HG02678 (cell line): ENCODE measurements around the gene NCKAP5.
A peak's percentile ranks its signal among the peaks of the same experiment; 100 is the strongest.
"Not testable (repeated sequence)": the region's sequence is repeated elsewhere in the genome, so short reads cannot be mapped to it uniquely, and the experiment has no call there.

Source experiments
- ATAC-seq: cut with Tn5 transposase; IDR thresholded peaks from one replicate; pipeline ENCODE4 v1.9.1; 2021; ENCODE audit warnings: mild to moderate bottlenecking, moderate library complexity; ENCODE audit not compliant: unreplicated experiment

The NCKAP5 gene

DNA sequence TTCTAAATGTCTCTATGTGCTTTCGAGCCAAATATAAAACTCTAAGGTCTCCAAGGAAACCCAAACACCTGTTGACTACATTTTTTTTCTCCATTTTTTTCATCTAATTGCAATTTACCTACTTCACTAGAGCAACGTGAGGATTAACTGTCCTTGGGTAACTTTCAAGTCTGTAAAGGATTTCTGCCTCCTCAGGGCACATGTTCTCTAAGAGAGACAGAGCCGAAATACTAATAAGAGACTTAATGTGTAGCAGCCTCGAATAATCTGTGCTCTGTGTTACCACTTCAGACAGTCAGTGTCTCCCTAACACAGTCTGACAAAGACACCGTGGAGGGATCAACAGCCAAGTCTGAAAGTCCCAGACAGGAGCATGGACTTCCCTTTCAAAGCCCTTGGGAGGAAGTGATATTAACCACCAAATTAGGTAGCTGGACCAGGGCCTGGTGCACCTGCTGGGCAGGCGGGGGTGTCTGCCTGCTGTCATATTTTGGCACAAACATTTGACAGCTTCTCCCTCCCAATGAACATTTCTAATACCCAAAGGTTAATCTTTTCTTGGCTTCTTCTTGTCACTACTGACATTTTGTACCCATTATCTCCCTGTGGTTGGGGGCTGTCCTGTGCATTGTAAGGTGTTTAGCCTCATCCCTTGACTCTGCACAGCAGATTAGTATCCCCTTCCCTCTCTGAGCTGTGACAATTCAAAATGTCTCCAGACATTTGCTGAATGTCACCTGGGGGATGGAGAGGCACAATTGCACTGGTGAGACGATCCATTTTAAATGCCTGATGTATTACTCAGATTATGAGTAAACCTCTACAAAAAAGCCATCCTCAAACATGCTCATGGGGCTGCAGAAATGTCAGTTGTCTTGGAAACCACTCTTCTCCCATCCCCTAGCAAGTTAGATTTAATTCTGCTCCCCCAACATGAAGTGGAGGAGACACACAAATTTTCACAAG lies 852.6 kb downstream of the NCKAP5 start:
- peak; percentile 94 for ATAC-seq

DNA sequence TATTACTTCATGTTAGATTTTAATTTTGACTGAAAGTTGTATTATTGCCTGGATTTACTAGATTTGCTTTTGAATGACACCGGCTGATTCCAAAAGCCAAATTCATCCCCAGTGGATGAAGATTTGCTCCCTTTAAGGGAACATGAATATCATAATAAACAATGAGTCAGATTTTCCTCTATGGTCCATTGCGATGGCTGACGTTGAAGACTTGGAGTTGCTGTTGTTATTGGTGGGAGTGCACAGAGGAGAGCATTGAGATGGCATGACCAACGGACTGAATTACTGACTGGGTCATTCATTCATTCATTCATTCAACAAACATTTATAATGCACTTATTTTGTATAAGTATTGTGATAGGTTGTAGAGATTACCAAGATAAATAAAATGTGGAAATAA lies 864.9 kb downstream of the NCKAP5 start:
- ATAC-seq = no peak

DNA sequence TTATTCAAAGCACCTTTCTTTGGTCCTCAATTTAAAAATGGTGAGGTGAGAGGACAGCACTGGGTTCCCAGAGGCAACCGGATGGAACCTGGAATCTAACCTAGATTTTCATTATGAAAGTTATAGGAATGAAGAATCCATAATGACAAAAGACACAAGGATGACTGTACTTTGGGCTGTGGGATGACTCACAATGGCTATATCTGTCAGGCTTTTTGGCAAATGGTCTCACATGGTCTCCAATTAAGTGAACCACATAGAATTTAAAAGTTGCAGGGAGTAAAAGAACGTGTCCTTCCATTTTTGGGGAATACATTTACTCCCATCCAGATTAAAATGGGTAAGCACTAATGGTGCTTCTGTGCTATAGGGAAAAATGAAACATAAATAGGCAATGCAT lies 866.5 kb downstream of the NCKAP5 start:
- ATAC-seq = no peak

DNA sequence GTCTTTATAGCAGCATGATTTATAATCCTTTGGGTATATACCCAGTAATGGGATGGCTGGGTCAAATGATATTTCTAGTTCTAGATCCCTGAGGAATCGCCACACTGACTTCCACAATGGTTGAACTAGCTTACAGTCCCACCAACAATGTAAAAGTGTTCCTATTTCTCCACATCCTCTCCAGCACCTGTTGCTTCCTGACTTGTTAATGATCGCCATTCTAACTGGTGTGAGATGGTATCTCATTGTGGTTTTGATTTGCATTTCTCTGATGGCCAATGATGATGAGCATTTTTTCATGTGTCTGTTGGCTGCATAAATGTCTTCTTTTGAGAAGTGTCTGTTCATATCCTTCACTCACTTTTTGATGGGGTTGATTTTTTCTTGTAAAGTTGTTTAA lies 868.5 kb downstream of the NCKAP5 start:
- ATAC-seq = not testable (repeated sequence)

- ATAC-seq = not testable (repeated sequence)
These were observed 869.9 kb downstream of the NCKAP5 start for GRCh38 chr2:132698347-132698746.

- no peak for ATAC-seq
These were observed 870.6 kb downstream of the NCKAP5 start for GRCh38 chr2:132697556-132698205.

- ATAC-seq = no peak
These were observed 875.4 kb downstream of the NCKAP5 start for GRCh38 chr2:132692816-132693215.

DNA sequence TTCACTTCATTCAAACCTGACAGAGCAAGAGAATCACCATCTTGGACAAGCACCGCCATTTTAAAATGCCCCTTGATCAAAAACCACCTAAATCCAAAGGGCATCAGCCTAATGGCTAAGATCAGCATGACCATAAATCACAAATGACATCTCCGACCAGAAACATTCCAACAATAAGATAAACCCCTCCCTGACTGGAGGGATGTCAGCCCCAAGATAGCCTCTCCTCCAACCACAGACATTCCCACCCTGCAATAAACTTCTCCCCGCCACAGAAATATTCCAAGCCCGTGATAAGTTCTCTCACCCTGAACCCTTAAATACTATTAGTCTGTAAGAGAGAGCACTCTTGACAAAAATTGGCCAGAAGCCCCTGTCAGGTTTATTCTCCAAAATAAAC lies 876.7 kb downstream of the NCKAP5 start:
- no peak for ATAC-seq

GRCh38 chr2:132690664-132691303 lies 877.5 kb downstream of the NCKAP5 start:
- ATAC-seq = no peak

- ATAC-seq = no peak
These were observed 886.5 kb downstream of the NCKAP5 start for GRCh38 chr2:132681766-132682165.

- ATAC-seq = no peak
These were observed 887.7 kb downstream of the NCKAP5 start for GRCh38 chr2:132680544-132680943.

GRCh38 chr2:132678483-132678882 lies 889.8 kb downstream of the NCKAP5 start:
- no peak for ATAC-seq

- ATAC-seq = no peak
These were observed 890.6 kb downstream of the NCKAP5 start for GRCh38 chr2:132677661-132678060.

DNA sequence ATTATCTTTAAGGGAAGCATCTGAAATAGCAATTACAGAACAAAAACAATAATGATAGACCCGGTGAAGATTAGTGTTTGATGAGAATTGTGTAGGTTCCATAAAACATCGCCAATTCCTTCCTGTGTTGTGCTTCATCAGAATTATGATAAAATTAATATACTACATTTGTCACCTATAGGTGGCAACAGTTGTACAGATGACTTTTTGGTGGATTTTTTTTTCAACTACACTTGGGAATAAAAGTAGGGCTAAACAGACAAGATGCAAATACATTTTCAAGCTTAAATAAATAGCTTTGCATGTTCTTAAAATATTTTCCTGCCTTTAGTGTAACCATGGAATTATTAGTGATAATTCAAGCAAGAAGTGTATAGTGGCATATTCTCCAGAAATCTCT lies 891.3 kb downstream of the NCKAP5 start:
- ATAC-seq = no peak

GRCh38 chr2:132671151-132671835 lies 897.0 kb downstream of the NCKAP5 start:
- ATAC-seq = no peak

DNA sequence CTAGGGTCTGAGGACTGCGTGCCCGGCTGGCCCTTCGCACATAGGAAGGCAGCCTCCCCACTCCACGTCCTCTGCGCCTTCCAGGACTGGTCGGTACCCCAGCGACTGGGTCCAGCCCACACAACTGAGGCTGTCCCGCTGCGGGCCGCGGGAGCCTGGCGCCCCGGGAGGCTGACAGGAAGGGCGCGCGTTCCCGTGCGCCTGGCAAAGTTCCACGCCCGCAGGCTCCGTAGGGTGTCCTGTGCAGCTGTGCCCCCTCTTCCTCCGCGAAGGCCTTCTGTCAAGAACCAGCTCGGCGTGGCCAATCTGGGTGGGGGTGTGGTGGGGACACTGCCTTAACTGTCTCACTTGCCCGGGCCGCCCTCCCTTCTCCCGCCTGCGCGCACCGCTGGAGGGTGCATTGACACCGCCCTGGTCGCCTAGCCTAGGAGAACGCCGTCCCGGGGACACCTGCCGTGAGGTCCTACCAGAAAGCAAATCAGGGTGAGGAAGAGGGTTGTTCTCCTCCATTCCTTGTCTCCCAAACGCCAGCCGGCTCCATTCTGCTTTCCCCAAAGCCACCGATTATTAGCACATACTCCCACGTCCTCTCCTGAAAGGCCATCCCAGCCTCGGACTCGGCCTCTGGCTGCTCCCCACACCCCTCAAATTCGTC lies 897.6 kb downstream of the NCKAP5 start:
- ATAC-seq = no peak

GRCh38 chr2:132669908-132670495 lies 898.3 kb downstream of the NCKAP5 start, which contains the start of gene LYPD1:
LYPD1 (minus strand) TSS chr2:132670205; CDS start chr2:132669932, 273 bp downstream.
- ATAC-seq = no peak

GRCh38 chr2:132668987-132669907 lies 899.0 kb downstream of the NCKAP5 start:
- ATAC-seq = no peak
